GM21723 (cell line): Measurements from ENCODE around the gene DCBLD2.

ENCODE experiments used
- ATAC-seq: cut with Tn5 transposase; IDR thresholded peaks from one replicate; pipeline ENCODE4 v1.9.1; 2021; ENCODE audit warnings: mild to moderate bottlenecking, moderate library complexity; ENCODE audit not compliant: unreplicated experiment

The DCBLD2 gene, protein sequence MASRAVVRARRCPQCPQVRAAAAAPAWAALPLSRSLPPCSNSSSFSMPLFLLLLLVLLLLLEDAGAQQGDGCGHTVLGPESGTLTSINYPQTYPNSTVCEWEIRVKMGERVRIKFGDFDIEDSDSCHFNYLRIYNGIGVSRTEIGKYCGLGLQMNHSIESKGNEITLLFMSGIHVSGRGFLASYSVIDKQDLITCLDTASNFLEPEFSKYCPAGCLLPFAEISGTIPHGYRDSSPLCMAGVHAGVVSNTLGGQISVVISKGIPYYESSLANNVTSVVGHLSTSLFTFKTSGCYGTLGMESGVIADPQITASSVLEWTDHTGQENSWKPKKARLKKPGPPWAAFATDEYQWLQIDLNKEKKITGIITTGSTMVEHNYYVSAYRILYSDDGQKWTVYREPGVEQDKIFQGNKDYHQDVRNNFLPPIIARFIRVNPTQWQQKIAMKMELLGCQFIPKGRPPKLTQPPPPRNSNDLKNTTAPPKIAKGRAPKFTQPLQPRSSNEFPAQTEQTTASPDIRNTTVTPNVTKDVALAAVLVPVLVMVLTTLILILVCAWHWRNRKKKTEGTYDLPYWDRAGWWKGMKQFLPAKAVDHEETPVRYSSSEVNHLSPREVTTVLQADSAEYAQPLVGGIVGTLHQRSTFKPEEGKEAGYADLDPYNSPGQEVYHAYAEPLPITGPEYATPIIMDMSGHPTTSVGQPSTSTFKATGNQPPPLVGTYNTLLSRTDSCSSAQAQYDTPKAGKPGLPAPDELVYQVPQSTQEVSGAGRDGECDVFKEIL

DNA sequence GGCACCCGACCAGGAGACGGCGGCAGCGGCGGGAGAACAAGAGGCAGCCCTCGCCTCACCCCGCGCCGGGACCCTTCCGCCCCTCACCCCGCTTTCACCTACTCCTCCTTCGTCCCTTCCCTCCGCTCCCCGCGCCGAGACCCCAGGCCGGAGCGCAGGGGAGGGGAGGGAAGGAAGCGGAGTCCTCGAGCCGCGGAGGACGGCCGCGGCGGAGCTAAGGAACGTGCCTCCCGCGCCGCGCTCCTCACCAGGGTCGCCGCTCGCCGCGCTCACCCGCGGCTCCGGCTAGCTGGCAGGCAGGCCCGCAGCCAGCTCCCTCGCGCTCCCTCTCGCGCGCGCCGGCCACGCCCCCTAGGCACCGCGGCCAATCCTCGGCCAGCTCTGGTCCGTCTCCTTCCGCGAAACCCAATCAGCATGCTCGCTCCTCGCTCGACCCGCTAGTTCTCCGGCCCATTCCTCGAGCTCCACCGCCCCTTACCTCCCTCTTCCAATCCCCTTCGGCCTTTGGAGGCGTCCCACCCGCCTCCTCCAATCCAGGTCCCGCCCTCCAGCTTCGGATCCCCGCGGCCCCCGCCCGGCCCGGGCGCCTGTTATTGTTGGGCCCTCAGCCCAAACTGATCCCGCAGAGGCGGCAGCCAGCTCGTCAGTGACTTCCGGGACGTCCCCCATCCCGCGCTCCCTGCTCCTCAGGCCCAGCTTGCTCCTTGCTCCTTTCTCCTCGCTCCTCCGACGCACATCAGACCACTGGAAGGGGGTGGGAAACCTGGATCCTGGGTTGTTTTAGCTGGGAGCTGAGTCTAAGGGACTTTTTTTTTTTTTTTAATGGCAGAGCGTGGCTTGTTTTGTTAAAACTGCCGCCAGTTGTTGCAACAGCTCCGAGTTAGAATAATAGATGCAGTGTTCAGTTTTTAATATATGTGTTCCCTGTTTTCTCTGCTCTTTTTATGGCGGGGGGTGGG lies at the start of gene DCBLD2:
DCBLD2 (minus strand) TSS at position 304 of the 959 bp plus-strand sequence. CDS start 369 bp downstream, outside the sequence.
- peak; percentile 98 for ATAC-seq

- no peak for ATAC-seq
Measured at GRCh38 chr3:98945666-98946065, 44.2 kb upstream of the DCBLD2 start.

GRCh38 chr3:98945101-98945524 lies 43.6 kb upstream of the DCBLD2 start:
- no peak for ATAC-seq

GRCh38 chr3:98930413-98930812 lies 28.9 kb upstream of the DCBLD2 start:
- no peak for ATAC-seq

DNA sequence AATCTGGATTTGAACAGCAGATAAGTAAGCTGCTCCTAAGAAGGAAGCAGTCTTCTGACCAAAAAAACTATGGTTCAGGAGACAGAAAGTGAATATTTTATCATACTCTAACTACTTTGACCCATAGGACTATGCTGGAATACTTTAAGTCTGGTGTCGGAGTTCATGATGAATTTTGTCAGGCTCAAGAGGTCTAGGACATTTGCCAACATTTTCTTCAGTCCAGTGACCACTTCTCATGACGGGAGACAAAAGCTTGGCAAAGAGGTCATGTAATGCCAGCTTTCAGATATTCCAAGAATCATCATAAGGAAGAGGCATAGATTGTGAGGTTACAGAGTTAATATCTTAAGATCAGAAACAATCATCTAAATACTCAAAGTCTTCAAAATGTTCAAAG lies 20.5 kb upstream of the DCBLD2 start:
- ATAC-seq = no peak

DNA sequence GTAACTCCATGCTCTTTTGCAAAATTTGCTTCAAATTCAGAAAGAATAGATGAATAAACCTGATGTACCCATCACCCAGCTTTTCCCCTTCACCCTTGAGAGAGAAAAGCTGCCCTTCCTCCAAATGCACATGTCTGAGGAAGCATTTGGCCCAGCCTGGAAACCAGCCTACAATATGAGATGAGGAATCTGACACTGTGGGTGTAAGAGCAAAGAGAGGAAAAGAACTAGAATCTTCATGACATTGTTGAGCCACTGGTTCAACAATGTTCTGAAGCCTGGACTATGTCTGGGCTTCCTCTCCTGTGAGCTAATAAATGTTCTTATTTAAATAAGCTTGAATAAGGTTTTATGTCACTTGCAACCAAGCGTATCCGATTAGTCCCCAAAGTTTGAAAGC lies 18.7 kb upstream of the DCBLD2 start:
- no peak for ATAC-seq

- ATAC-seq = no peak
Measured at GRCh38 chr3:98918586-98918985, 17.1 kb upstream of the DCBLD2 start.

GRCh38 chr3:98917608-98918007 lies 16.1 kb upstream of the DCBLD2 start:
- no peak for ATAC-seq

GRCh38 chr3:98914210-98915080 lies 12.9 kb upstream of the DCBLD2 start:
- ATAC-seq = no peak

DNA sequence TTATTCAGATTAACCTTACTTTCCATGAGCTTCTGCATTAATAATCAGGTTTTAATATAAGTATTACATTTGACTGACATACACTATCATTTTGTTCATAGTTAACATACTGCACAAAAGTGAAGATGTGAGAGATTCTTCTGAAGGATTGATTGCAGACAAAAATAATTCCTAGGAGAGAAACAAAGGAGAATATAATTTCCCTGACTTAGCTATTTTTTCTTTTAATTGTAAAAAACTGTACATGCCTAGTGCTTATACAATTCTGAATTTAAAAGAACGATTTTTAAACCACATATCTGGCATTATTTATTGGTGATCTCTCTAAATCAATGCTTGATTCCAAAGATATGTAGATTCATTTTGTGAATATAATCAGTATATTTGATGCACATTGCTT lies 11.0 kb upstream of the DCBLD2 start:
- ATAC-seq = no peak

DNA sequence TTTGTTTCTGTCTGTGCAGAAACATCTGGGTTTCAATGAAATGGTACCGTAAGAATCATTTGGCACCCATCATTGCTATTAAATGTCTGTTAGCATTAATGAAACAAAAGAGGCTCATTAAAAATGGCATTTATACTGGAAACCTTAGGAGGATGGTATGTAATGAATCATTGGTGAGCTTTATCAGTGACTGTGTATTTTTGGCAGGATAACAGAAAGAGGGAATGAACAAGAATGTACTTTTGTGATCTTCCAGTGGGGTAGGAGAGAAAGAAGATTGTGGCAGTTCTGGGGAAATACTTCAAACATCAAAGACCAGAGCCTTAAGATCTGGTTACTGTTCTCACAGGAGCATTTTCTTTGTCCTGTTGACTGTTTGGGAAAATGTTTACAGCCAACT lies 4.7 kb upstream of the DCBLD2 start:
- no peak for ATAC-seq

GRCh38 chr3:98903705-98904481 lies 2.4 kb upstream of the DCBLD2 start:
- ATAC-seq = no peak

GRCh38 chr3:98903099-98903498 lies 1.6 kb upstream of the DCBLD2 start:
- ATAC-seq = no peak

- ATAC-seq = no peak
Measured at GRCh38 chr3:98902351-98902740, 851 bp upstream of the DCBLD2 start.

DNA sequence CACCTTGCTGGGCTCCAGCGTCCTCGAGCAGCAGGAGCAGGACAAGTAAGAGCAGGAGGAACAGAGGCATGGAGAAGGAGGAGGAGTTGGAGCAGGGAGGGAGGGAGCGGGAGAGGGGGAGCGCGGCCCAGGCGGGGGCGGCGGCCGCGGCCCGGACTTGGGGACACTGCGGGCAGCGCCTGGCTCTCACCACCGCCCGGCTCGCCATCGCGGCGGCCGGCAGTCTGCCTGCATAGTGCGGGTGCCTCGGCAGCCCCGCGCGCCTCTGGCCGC lies 440 bp downstream of the DCBLD2 start:
- ATAC-seq = peak; percentile 41

- peak; percentile 11 for ATAC-seq
Measured at GRCh38 chr3:98900265-98901118, 1.0 kb downstream of the DCBLD2 start.

GRCh38 chr3:98897701-98898100 lies 3.8 kb downstream of the DCBLD2 start:
- ATAC-seq = no peak

DNA sequence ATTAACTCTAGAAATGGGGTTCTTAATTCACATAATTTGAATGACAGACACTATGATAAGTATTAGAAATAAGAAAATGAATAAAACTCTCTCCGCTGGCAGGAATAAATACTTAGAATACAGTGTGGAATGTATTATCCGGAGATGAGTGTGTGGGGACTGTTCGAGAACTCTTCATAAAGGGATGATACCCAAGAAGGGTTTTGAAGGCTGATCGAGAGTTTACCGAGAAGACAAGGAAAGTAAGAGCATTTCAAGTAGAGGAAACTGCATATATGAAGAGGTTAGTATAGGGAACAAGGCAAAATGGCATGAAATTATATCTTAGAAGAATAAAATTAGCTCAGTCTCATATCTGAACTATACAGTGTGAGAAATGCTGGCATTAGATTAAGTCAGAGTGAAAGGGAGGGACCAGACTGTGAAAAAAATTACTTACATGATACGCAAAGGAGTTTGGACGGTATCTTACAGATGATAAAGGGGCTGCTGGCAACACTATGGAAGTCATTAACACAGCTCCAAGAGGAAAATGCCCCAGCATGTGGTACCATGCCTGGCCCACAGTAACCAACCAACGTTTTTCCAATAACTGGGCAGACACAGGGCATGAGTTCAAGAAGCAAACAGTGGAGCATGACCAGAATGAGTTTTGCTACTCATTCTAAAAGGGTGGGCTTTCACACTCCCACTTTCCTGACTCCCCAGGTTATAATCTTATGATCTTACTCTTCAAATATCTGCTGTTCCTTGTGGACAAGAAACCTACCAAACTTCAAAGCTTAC lies 6.5 kb downstream of the DCBLD2 start:
- no peak for ATAC-seq
